Measurements from ENCODE around the gene LCE5A. TPM values are rescaled to one million over a fixed set of nuclear protein-coding genes. Genes with fewer than 3 reads are reported as not detected.
"Not testable (repeated sequence)": the region's sequence is repeated elsewhere in the genome, so short reads cannot be mapped to it uniquely, and the experiment has no call there.

LCE5A gene
- total RNA-seq, 2 experiments from 2014 or later: not detected

GRCh38 chr1:152543820-152544219 is 33.2 kb downstream of the LCE5A start:
- no peak overlapping the region for H3K4me3 Mint-ChIP-seq
- H3K9me3 Mint-ChIP-seq: peaks cover 2% of the 10 kb centered on the region
- H3K27me3 Mint-ChIP-seq: peaks cover 18% of the 10 kb centered on the region
- H3K4me1 Mint-ChIP-seq: no peaks in the 10 kb centered on the region
- DNase-seq: no peak
- H3K27ac Mint-ChIP-seq: no peak overlapping the region
- H3K36me3 Mint-ChIP-seq: no peaks in the 10 kb centered on the region

- Mint-ChIP-seq H3K27ac (no peak overlapping the region), H3K4me1 (no peaks in the 10 kb centered on the region), H3K36me3 (no peaks in the 10 kb centered on the region), H3K4me3 (no peak overlapping the region), H3K27me3 (peaks cover 15% of the 10 kb centered on the region), H3K9me3 (peaks cover 2% of the 10 kb centered on the region)
- DNase-seq: no peak
Observed at GRCh38 chr1:152546704-152547103, 36.1 kb downstream of the LCE5A start.

- peaks cover 24% of the 10 kb centered on the region for H3K27me3 Mint-ChIP-seq
- not testable (repeated sequence) for H3K27ac Mint-ChIP-seq, H3K4me3 Mint-ChIP-seq, H3K4me1 Mint-ChIP-seq, DNase-seq, H3K9me3 Mint-ChIP-seq, H3K36me3 Mint-ChIP-seq
Observed at GRCh38 chr1:152548358-152548757, 37.8 kb downstream of the LCE5A start.

Other genes with a start within 250 kb of the LCE5A start
- not detected for gene FLG, start 185.6 kb upstream of the LCE5A start, total RNA-seq
- gene FLG2, start 150.8 kb upstream of the LCE5A start, total RNA-seq: not detected
- not detected for gene CRNN, start 96.5 kb upstream of the LCE5A start, total RNA-seq
- gene CRCT1, start 3.7 kb downstream of the LCE5A start, total RNA-seq: not detected
- not detected for gene LCE3E, start 56.0 kb downstream of the LCE5A start, total RNA-seq
- gene LCE3D, start 69.7 kb downstream of the LCE5A start, total RNA-seq: not detected
- not detected for gene LCE3C, start 89.4 kb downstream of the LCE5A start, total RNA-seq
- gene LCE3B, start 103.0 kb downstream of the LCE5A start, total RNA-seq: not detected
- not detected for gene LCE3A, start 112.3 kb downstream of the LCE5A start, total RNA-seq
- gene LCE2D, start 152.6 kb downstream of the LCE5A start, total RNA-seq: not detected
- not detected for gene LCE2C, start 164.5 kb downstream of the LCE5A start, total RNA-seq
- gene LCE2B, start 175.3 kb downstream of the LCE5A start, total RNA-seq: not detected
- not detected for gene LCE2A, start 187.5 kb downstream of the LCE5A start, total RNA-seq
- not detected for gene LCE4A, start 197.4 kb downstream of the LCE5A start, total RNA-seq
- not detected for gene KPRP, start 247.2 kb downstream of the LCE5A start, total RNA-seq

Measured in activated naive CD8-positive, alpha-beta T cell treated with anti-CD3 and anti-CD28 coated beads for 36 hours (primary cell).